DND-41 (cell line): ENCODE data around the gene ADRA2B.

Source experiments
- CTCF ChIP-seq: IDR thresholded peaks from 2 replicates; pipeline ENCODE4 v1.5.1; 2012; ENCODE audit warnings: borderline replicate concordance, low read length, moderate library complexity, mild to moderate bottlenecking; ENCODE audit not compliant: poor library complexity, severe bottlenecking; ENCODE audit errors: extremely low read depth
- EZH2 ChIP-seq: IDR thresholded peaks from 3 replicates; pipeline ENCODE4 v1.6.1; 2012; ENCODE audit warnings: borderline replicate concordance, low read depth, mild to moderate bottlenecking, moderate library complexity, low read length, inconsistent platforms; ENCODE audit not compliant: severe bottlenecking

GRCh38 chr2:96073170-96073775 is 43.1 kb downstream of the ADRA2B start:
- TF ChIP-seq CTCF (no peak), EZH2 (no peak)
